OCI-LY7 (cell line): Measurements from ENCODE around the gene CCDC152.

Experiments used
- EZH2phosphoT487 ChIP-seq: fragments of 200-600 bp; sonication (generic); IDR thresholded peaks from 2 replicates; pipeline ENCODE4 v1.6.1; 2018; ENCODE audit warnings: low read depth, borderline replicate concordance, mild to moderate bottlenecking, mixed run types, antibody characterized with exemption, low read length, moderate library complexity, mixed read lengths
- TF ChIP-seq, protein P1 (sequence below): fragments of 200-600 bp; sonication (generic); conservative IDR thresholded peaks from 2 replicates; pipeline ENCODE4 v1.5.1; 2014; ENCODE audit warnings: mild to moderate bottlenecking, antibody characterized with exemption, low read length, moderate library complexity, mixed read lengths

DNA sequence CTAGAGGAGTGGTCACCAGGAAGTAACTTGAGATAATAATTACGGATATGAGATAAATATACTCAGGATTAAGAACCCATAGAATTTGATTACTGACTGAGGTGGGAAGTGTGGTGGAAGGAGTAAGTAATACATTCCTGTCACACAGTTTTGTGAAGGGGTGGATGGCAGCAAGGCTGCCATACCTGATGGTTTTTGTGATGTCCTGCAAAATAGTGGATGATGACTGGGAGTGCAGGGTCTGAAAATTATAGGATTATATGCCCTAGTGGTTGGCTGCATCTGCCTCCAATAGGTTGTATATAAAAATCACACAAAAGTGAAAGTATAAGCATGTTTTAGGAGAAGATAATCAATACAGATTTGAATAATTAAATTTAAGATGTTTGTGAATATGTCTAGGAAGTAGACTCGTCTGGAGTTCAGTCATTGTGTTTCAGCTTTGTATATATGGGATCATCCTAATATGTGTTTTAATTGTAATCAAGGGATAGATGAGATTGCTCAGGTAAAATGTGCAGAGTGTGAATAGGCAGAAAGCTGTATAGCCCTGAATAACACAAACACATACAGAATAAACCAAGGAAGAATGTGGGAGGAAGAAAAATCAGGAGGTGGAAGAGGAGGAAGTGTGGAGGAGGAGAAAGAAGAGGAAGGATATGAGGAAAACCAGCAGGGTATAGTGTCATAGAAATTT is 49.5 kb downstream of the CCDC152 start:
- TF ChIP-seq, protein P1, sequence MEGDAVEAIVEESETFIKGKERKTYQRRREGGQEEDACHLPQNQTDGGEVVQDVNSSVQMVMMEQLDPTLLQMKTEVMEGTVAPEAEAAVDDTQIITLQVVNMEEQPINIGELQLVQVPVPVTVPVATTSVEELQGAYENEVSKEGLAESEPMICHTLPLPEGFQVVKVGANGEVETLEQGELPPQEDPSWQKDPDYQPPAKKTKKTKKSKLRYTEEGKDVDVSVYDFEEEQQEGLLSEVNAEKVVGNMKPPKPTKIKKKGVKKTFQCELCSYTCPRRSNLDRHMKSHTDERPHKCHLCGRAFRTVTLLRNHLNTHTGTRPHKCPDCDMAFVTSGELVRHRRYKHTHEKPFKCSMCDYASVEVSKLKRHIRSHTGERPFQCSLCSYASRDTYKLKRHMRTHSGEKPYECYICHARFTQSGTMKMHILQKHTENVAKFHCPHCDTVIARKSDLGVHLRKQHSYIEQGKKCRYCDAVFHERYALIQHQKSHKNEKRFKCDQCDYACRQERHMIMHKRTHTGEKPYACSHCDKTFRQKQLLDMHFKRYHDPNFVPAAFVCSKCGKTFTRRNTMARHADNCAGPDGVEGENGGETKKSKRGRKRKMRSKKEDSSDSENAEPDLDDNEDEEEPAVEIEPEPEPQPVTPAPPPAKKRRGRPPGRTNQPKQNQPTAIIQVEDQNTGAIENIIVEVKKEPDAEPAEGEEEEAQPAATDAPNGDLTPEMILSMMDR = no peak
- no peak for TF ChIP-seq EZH2phosphoT487
